Measurements from ENCODE around the gene RAPGEF2.
"Not testable (repeated sequence)": the region's sequence is repeated elsewhere in the genome, so short reads cannot be mapped to it uniquely, and the experiment has no call there.

RAPGEF2 gene

DNA sequence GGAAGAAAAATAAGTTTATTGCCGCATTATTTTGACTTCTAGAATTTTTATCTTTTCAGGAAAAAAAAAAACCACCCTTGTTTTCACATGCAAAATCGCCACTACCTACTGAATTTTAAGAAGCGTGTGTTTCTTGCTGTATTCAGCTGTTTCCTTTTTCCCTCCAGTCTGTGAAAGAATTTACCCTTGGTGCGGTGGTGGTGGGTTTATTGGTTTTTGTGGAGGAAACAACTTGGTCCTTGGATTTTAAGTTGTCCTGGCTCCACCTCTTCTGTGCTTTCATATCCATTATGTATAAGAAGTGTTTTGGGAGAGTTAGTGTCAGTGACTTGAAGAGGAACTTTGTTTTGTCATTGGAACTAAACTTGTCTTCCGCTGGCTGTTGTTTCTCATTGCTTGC, 8.1 kb downstream of the RAPGEF2 start:
- H3K27ac ChIP-seq (ENCODE audit: insufficient read depth, low read length, poor library complexity, severe bottlenecking): no peak overlapping the region
- H3K4me3 ChIP-seq (ENCODE audit: insufficient read depth, low read depth, low read length, poor library complexity, severe bottlenecking): no peak overlapping the region
- H3K9me3 ChIP-seq (ENCODE audit: control insufficient read depth, low read length): no peaks in the 10 kb centered on the region
- no peaks in the 10 kb centered on the region for H3K27me3 ChIP-seq (replicated peaks; ENCODE audit: control insufficient read depth, insufficient read depth, low read length, poor library complexity, severe bottlenecking)
- no peaks in the 10 kb centered on the region for H3K4me1 ChIP-seq (ENCODE audit: control insufficient read depth, insufficient read depth, low read length, poor library complexity, severe bottlenecking)
- H3K36me3 ChIP-seq (ENCODE audit: control insufficient read depth, insufficient read depth, low read length): no peaks in the 10 kb centered on the region
- no peak for DNase-seq

DNA sequence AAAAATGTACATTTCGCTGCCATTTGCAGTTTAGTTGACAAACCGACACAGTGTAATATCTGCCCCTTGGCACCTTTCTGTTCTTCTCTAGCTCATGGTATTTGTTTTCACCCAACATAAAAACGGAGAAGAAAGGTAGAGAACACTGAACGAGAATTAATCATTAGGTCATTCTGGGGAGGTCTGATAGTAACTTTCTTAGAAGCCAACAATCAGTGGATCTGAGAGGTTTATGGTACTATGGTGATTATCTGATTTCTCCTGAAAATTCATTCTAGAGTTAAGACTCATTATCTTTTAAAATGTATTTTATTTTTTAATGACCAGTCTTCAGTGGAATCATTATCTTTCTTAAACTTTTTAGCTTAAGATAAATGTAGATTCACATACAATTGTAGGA, 8.5 kb downstream of the RAPGEF2 start:
- Histone ChIP-seq H3K4me3 (ENCODE audit: insufficient read depth, low read depth, low read length, poor library complexity, severe bottlenecking) (no peak overlapping the region), H3K27ac (ENCODE audit: insufficient read depth, low read length, poor library complexity, severe bottlenecking) (no peak overlapping the region), H3K4me1 (ENCODE audit: control insufficient read depth, insufficient read depth, low read length, poor library complexity, severe bottlenecking) (no peaks in the 10 kb centered on the region), H3K36me3 (ENCODE audit: control insufficient read depth, insufficient read depth, low read length) (no peaks in the 10 kb centered on the region), H3K27me3 (replicated peaks; ENCODE audit: control insufficient read depth, insufficient read depth, low read length, poor library complexity, severe bottlenecking) (no peaks in the 10 kb centered on the region), H3K9me3 (ENCODE audit: control insufficient read depth, low read length) (no peaks in the 10 kb centered on the region)
- no peak for DNase-seq

DNA sequence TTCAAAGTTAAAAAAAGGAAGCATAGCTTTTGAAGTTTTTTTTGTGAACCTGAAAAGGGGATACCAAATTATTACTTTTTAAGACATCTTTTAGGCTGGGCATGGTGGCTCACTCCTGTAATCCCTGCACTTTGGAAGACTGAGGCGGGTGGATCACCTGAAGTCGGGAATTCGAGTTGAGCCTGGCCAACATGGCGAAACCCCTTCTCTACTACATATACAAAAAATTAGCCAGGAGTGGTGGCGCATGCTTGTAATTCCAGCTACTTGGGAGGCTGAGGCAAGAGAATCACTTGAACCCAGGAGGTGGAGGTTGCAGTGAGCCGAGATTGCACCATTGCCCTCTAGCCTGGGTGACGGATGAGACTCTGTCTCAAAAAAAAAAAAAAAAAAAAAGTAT, 10.5 kb downstream of the RAPGEF2 start:
- H3K4me1 ChIP-seq (ENCODE audit: control insufficient read depth, insufficient read depth, low read length, poor library complexity, severe bottlenecking); H3K27ac ChIP-seq (ENCODE audit: insufficient read depth, low read length, poor library complexity, severe bottlenecking); DNase-seq; H3K27me3 ChIP-seq (replicated peaks; ENCODE audit: control insufficient read depth, insufficient read depth, low read length, poor library complexity, severe bottlenecking); H3K9me3 ChIP-seq (ENCODE audit: control insufficient read depth, low read length); H3K36me3 ChIP-seq (ENCODE audit: control insufficient read depth, insufficient read depth, low read length); H3K4me3 ChIP-seq (ENCODE audit: insufficient read depth, low read depth, low read length, poor library complexity, severe bottlenecking): not testable (repeated sequence)

DNA sequence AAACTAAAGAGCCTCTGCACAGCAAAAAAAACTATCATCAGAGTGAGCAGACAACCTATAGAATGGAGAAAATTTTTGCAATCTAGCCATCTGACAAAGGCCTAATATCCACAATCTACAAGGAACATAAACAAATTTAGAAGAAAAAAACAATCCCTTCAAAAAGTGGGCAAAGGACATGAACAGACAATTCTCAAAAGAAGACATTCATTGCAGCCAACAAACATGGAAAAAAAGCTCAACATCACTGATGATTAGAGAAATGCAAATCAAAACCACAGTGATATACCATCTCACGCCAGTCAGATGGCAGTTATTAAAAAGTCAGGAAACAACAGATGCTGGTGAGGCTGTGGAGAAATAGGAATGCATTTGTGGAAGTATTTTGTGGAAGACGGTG, 13.2 kb downstream of the RAPGEF2 start:
- H3K36me3 ChIP-seq (ENCODE audit: control insufficient read depth, insufficient read depth, low read length); H3K27ac ChIP-seq (ENCODE audit: insufficient read depth, low read length, poor library complexity, severe bottlenecking): not testable (repeated sequence)

DNA sequence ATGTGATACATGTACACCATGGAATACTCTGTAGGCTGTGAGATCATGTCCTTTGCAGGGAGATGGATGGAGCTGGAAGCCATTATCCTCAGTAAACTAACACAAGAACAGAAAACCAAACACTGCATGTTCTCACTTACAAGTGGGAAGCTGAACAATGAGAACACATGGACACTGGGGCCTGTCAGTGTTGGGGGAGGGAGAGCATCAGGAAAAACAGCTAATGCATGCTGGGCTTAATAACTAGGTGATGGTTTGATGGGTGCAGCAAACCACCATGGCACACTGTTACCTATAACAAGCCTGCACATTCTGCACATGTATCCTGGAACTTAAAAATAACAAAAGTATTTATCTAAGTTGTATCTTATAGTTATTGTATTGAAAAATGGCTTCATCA, 13.8 kb downstream of the RAPGEF2 start:
- not testable (repeated sequence) for H3K9me3 ChIP-seq (ENCODE audit: control insufficient read depth, low read length); H3K4me3 ChIP-seq (ENCODE audit: insufficient read depth, low read depth, low read length, poor library complexity, severe bottlenecking); H3K4me1 ChIP-seq (ENCODE audit: control insufficient read depth, insufficient read depth, low read length, poor library complexity, severe bottlenecking); H3K36me3 ChIP-seq (ENCODE audit: control insufficient read depth, insufficient read depth, low read length); H3K27ac ChIP-seq (ENCODE audit: insufficient read depth, low read length, poor library complexity, severe bottlenecking); H3K27me3 ChIP-seq (replicated peaks; ENCODE audit: control insufficient read depth, insufficient read depth, low read length, poor library complexity, severe bottlenecking); DNase-seq

More for the DNA sequence above, 13.2 kb downstream of the RAPGEF2 start:
- H3K27me3 ChIP-seq (replicated peaks; ENCODE audit: control insufficient read depth, insufficient read depth, low read length, poor library complexity, severe bottlenecking); DNase-seq; H3K9me3 ChIP-seq (ENCODE audit: control insufficient read depth, low read length); H3K4me3 ChIP-seq (ENCODE audit: insufficient read depth, low read depth, low read length, poor library complexity, severe bottlenecking); H3K4me1 ChIP-seq (ENCODE audit: control insufficient read depth, insufficient read depth, low read length, poor library complexity, severe bottlenecking): not testable (repeated sequence)

DNA sequence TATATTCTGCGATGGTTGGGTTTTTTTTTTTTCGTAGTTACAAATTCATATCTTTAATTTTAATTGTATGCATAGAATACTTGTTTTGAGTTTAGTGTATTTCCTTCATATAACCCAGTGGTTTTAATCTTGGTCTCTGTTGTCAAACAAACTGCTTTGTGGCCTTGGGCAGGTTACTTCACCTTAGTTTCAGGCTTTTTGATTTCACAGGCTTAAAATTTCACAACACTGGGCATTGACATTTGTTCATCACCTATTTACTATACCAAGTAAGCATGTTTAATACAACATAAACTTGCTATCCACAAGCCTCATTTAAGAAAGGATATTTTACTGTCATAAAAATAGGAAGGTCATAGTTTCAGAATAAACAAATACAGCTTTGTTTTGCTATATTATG, 14.7 kb downstream of the RAPGEF2 start:
- no peak for DNase-seq
- no peaks in the 10 kb centered on the region for H3K36me3 ChIP-seq (ENCODE audit: control insufficient read depth, insufficient read depth, low read length)
- H3K27ac ChIP-seq (ENCODE audit: insufficient read depth, low read length, poor library complexity, severe bottlenecking): no peak overlapping the region
- H3K27me3 ChIP-seq (replicated peaks; ENCODE audit: control insufficient read depth, insufficient read depth, low read length, poor library complexity, severe bottlenecking): no peaks in the 10 kb centered on the region
- no peak overlapping the region for H3K4me3 ChIP-seq (ENCODE audit: insufficient read depth, low read depth, low read length, poor library complexity, severe bottlenecking)
- H3K9me3 ChIP-seq (ENCODE audit: control insufficient read depth, low read length): no peaks in the 10 kb centered on the region
- H3K4me1 ChIP-seq (ENCODE audit: control insufficient read depth, insufficient read depth, low read length, poor library complexity, severe bottlenecking): peaks cover 5% of the 10 kb centered on the region

DNA sequence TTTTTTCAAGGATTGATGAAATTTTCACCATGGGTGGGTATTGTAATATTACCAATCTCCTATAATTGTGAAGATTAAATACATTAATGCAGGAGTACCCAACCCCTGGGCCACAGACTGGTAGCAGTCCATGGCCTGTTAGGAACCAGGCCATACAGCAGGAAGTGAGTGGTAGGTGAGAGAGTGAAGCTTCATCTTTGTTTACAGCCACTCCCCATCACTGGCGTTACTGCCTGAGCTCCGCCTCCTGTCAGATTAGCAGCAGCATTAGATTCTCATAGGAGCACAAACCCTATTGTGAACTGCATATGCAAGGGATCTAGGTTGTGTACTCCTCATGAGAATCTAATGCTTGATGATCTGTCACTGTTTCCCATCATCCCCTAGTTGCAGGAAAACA, 15.1 kb downstream of the RAPGEF2 start:
- H3K9me3 ChIP-seq (ENCODE audit: control insufficient read depth, low read length): no peaks in the 10 kb centered on the region
- DNase-seq: no peak
- H3K4me3 ChIP-seq (ENCODE audit: insufficient read depth, low read depth, low read length, poor library complexity, severe bottlenecking): no peak overlapping the region
- H3K4me1 ChIP-seq (ENCODE audit: control insufficient read depth, insufficient read depth, low read length, poor library complexity, severe bottlenecking): peaks cover 5% of the 10 kb centered on the region
- H3K27me3 ChIP-seq (replicated peaks; ENCODE audit: control insufficient read depth, insufficient read depth, low read length, poor library complexity, severe bottlenecking): no peaks in the 10 kb centered on the region
- H3K27ac ChIP-seq (ENCODE audit: insufficient read depth, low read length, poor library complexity, severe bottlenecking): no peak overlapping the region
- no peaks in the 10 kb centered on the region for H3K36me3 ChIP-seq (ENCODE audit: control insufficient read depth, insufficient read depth, low read length)

DNA sequence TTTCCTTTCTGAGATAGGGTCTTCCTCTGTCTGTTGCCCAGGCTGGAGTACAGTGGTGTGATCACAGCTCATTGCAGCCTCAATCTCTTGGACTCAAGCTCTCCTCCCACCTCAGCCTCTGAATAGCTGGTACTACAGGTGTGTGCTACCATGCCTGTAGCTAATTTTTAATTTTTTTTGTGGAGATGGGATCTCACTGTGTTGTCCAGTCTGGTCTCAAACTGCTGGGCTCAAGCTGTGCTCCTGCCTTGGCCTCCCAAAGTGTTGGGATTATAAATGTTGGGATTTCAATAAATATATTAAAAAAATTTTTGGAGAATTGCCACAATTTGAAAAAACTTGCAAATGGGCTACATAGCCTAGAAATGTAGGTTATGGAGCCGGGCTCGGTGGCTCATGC, 18.5 kb downstream of the RAPGEF2 start:
- Histone ChIP-seq H3K27me3 (replicated peaks; ENCODE audit: control insufficient read depth, insufficient read depth, low read length, poor library complexity, severe bottlenecking) (no peaks in the 10 kb centered on the region), H3K4me3 (ENCODE audit: insufficient read depth, low read depth, low read length, poor library complexity, severe bottlenecking) (no peak overlapping the region), H3K27ac (ENCODE audit: insufficient read depth, low read length, poor library complexity, severe bottlenecking) (no peak overlapping the region), H3K4me1 (ENCODE audit: control insufficient read depth, insufficient read depth, low read length, poor library complexity, severe bottlenecking) (peaks cover 5% of the 10 kb centered on the region), H3K9me3 (ENCODE audit: control insufficient read depth, low read length) (no peaks in the 10 kb centered on the region), H3K36me3 (ENCODE audit: control insufficient read depth, insufficient read depth, low read length) (no peaks in the 10 kb centered on the region)
- no peak for DNase-seq

DNA sequence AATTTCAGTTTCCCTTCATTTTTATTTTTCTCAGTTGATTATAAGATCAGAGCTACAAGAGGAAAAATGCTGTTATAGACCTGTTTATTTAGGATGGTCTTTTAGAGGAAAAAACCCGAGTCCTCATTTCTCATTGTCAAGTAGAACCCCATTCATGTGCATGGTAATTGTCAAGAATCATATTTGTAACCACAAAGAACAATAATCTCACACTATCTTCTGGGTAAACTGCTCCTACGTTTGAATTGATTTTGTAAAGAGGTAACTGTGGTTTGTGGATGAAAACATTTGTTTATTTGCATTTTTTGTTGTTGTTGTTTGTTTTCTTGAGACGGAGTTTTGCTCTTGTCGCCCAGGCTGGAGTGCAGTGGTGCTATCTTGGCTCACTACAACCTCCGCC, 23.8 kb downstream of the RAPGEF2 start:
- Histone ChIP-seq H3K27ac (ENCODE audit: insufficient read depth, low read length, poor library complexity, severe bottlenecking) (no peak overlapping the region), H3K36me3 (ENCODE audit: control insufficient read depth, insufficient read depth, low read length) (no peaks in the 10 kb centered on the region), H3K9me3 (ENCODE audit: control insufficient read depth, low read length) (no peaks in the 10 kb centered on the region), H3K4me3 (ENCODE audit: insufficient read depth, low read depth, low read length, poor library complexity, severe bottlenecking) (no peak overlapping the region), H3K27me3 (replicated peaks; ENCODE audit: control insufficient read depth, insufficient read depth, low read length, poor library complexity, severe bottlenecking) (no peaks in the 10 kb centered on the region), H3K4me1 (ENCODE audit: control insufficient read depth, insufficient read depth, low read length, poor library complexity, severe bottlenecking) (no peaks in the 10 kb centered on the region)
- no peak for DNase-seq

DNA sequence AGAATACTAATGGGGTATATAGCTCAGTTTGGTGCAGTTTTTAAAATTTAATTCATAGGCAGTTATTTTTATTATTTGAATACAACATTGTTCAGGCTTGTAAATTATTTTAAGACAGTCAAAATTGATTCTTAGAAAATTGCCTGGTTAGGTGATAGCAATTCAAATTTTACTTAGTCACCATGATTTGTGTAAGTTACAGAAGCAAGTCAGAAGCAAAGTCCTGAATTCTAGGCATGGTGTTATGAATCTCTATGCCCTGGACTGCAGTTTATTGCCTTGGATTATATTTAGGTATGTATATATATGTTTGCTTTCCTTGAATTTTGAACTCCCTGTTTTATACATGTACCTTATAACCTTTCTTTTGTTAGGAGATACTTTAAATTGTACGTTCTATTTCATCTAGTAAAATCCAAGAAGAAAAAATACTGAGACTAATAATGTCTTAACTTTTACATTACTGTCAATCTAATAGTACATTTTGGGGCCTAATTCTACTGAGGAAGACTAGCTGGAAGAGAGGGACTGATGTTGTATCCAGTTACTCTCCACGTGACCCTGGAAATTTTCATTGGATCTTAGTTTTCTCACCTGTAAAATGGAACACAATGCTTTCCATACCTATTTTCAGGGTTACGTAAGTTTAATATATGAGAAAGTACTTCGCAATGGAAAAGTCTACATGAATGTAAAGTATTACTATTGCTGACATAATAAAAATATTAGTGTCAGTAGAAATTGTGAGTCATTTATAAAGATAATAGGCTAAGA, 25.1 kb downstream of the RAPGEF2 start:
- H3K4me3 ChIP-seq (ENCODE audit: insufficient read depth, low read depth, low read length, poor library complexity, severe bottlenecking): no peak overlapping the region
- no peak overlapping the region for H3K27ac ChIP-seq (ENCODE audit: insufficient read depth, low read length, poor library complexity, severe bottlenecking)
- H3K9me3 ChIP-seq (ENCODE audit: control insufficient read depth, low read length): no peaks in the 10 kb centered on the region
- no peaks in the 10 kb centered on the region for H3K4me1 ChIP-seq (ENCODE audit: control insufficient read depth, insufficient read depth, low read length, poor library complexity, severe bottlenecking)
- H3K27me3 ChIP-seq (replicated peaks; ENCODE audit: control insufficient read depth, insufficient read depth, low read length, poor library complexity, severe bottlenecking): no peaks in the 10 kb centered on the region
- H3K36me3 ChIP-seq (ENCODE audit: control insufficient read depth, insufficient read depth, low read length): no peaks in the 10 kb centered on the region
- no peak for DNase-seq
